Measurements from ENCODE around the gene EIF5B.

Gene EIF5B

DNA sequence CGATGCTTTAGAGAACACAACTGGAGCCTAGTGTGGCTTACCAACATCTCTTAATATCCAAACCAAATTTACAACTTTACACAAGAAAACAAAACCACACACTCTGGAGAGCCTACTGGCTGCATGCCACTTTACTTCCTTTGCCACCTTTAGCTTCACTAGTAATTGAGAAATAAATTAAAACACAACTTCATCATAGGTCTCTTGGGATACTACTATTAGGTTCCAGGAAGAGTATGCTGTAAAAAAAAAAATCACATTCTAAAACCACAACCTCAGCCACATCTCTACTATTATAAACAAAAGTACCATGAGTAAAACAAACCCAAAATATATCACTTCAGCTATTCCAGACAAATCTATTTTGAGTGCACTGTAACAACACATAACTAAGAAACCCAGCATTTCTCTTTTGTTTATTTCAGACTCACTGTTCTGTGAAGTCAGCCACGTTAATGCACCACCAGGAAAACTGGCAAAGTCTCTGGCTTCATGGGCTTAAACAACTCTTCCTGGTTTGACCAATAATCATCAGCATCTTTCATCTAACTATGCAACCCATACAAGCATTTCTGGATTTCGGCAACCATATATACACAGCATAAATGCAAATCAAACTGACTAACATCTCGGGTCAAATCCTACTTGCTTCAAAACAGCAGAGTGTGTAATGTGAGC lies 93.6 kb downstream of the EIF5B start:
- H2AFZ ChIP-seq (ENCODE audit: low read depth, low read length) = no peak overlapping the region
- no peak overlapping the region for H3K4me3 ChIP-seq (ENCODE audit: low read length)
- H3K4me1 ChIP-seq (ENCODE audit: insufficient read depth, low read length) = no peaks in the 10 kb centered on the region
- no peaks in the 10 kb centered on the region for H3K9me3 ChIP-seq (ENCODE audit: low read length)
- H3K36me3 ChIP-seq (ENCODE audit: insufficient read depth, low read length) = peaks cover 57% of the 10 kb centered on the region
- H3K27me3 ChIP-seq (ENCODE audit: insufficient read depth, low read length) = no peaks in the 10 kb centered on the region

- Histone ChIP-seq H3K4me3 (ENCODE audit: low read length) (no peak overlapping the region), H3K27me3 (ENCODE audit: insufficient read depth, low read length) (no peaks in the 10 kb centered on the region), H3K9me3 (ENCODE audit: low read length) (no peaks in the 10 kb centered on the region), H3K4me1 (ENCODE audit: insufficient read depth, low read length) (no peaks in the 10 kb centered on the region), H2AFZ (ENCODE audit: low read depth, low read length) (no peak overlapping the region), H3K36me3 (ENCODE audit: insufficient read depth, low read length) (peaks cover 62% of the 10 kb centered on the region)
Observed at GRCh38 chr2:99431587-99432275, 94.5 kb downstream of the EIF5B start.

GRCh38 chr2:99433340-99433739 lies 96.2 kb downstream of the EIF5B start:
- no peaks in the 10 kb centered on the region for H3K4me1 ChIP-seq (ENCODE audit: insufficient read depth, low read length)
- peaks cover 55% of the 10 kb centered on the region for H3K36me3 ChIP-seq (ENCODE audit: insufficient read depth, low read length)

DNA sequence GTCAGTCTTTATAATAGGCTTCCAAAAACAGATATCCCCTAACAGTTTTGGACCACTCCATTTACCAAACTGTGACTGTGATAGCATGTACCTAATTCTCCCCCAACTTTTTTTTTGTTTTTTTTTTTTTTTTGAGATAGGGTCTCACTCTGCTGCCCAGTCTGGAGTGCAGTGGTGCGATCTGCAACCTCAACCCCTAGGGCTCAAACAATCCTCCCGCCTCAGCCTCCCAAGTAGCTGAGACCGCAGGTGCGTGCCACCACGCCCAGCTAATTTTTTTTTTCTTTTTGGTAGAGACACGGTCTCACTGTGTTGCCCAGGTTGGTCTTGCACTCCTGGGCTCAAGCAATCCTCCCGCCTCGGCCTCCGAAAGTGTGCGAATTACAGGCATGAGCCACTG lies 99.7 kb downstream of the EIF5B start:
- Histone ChIP-seq H2AFZ (ENCODE audit: low read depth, low read length) (no peak overlapping the region), H3K4me3 (ENCODE audit: low read length) (no peak overlapping the region), H3K9me3 (ENCODE audit: low read length) (no peaks in the 10 kb centered on the region), H3K36me3 (ENCODE audit: insufficient read depth, low read length) (peaks cover 46% of the 10 kb centered on the region), H3K27me3 (ENCODE audit: insufficient read depth, low read length) (no peaks in the 10 kb centered on the region), H3K4me1 (ENCODE audit: insufficient read depth, low read length) (no peaks in the 10 kb centered on the region)

More at GRCh38 chr2:99433340-99433739, 96.2 kb downstream of the EIF5B start:
- Histone ChIP-seq H3K9me3 (ENCODE audit: low read length) (no peaks in the 10 kb centered on the region), H3K4me3 (ENCODE audit: low read length) (no peak overlapping the region), H2AFZ (ENCODE audit: low read depth, low read length) (no peak overlapping the region), H3K27me3 (ENCODE audit: insufficient read depth, low read length) (no peaks in the 10 kb centered on the region)

GRCh38 chr2:99439971-99440505 lies 102.8 kb downstream of the EIF5B start:
- no peak overlapping the region for H2AFZ ChIP-seq (ENCODE audit: low read depth, low read length)
- H3K4me3 ChIP-seq (ENCODE audit: low read length) = no peak overlapping the region
- H3K36me3 ChIP-seq (ENCODE audit: insufficient read depth, low read length) = peaks cover 38% of the 10 kb centered on the region
- H3K27me3 ChIP-seq (ENCODE audit: insufficient read depth, low read length) = no peaks in the 10 kb centered on the region
- no peaks in the 10 kb centered on the region for H3K9me3 ChIP-seq (ENCODE audit: low read length)
- H3K4me1 ChIP-seq (ENCODE audit: insufficient read depth, low read length) = no peaks in the 10 kb centered on the region

DNA sequence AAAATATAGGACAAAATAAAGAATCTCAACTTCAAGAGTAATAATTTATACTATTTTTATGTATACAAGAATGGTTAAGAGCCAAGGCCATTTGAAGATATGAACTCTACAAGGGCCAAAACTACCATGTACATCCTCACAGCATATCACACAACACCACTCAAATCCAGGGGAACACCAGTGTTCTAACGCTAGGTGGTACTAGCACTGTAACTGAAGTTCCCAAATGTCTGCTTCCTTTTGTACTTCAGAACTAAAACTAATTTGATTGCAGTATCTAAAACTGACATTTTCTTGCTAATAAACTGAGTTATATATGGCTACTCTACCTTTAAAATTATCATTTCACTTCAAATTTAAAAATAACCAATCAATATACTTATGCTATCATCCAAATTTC lies 105.6 kb downstream of the EIF5B start:
- no peaks in the 10 kb centered on the region for H3K9me3 ChIP-seq (ENCODE audit: low read length)
- H3K27me3 ChIP-seq (ENCODE audit: insufficient read depth, low read length) = no peaks in the 10 kb centered on the region
- no peak overlapping the region for H2AFZ ChIP-seq (ENCODE audit: low read depth, low read length)
- peaks cover 41% of the 10 kb centered on the region for H3K36me3 ChIP-seq (ENCODE audit: insufficient read depth, low read length)
- no peak overlapping the region for H3K4me3 ChIP-seq (ENCODE audit: low read length)
- no peaks in the 10 kb centered on the region for H3K4me1 ChIP-seq (ENCODE audit: insufficient read depth, low read length)

DNA sequence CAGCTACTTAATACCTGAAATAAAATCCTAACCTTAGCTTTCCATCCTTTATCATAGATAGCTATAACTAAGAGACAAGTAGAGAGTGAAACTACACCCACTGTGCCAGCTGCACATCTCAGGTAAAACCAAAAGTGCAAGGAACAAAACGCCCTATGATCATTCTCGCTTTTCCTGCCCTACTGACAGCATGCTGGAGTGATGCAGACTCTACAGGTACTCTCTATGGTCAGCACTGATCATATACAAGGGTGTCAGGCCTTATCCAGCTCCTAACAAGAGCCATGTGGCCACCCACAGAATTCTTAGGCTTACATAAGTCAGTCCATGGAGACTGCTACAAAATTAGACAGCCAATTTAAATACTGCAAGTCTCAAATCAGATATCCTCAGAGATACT lies 107.0 kb downstream of the EIF5B start:
- H2AFZ ChIP-seq (ENCODE audit: low read depth, low read length) = no peak overlapping the region
- no peak overlapping the region for H3K4me3 ChIP-seq (ENCODE audit: low read length)
- H3K27me3 ChIP-seq (ENCODE audit: insufficient read depth, low read length) = no peaks in the 10 kb centered on the region
- no peaks in the 10 kb centered on the region for H3K9me3 ChIP-seq (ENCODE audit: low read length)
- H3K36me3 ChIP-seq (ENCODE audit: insufficient read depth, low read length) = peaks cover 41% of the 10 kb centered on the region
- no peaks in the 10 kb centered on the region for H3K4me1 ChIP-seq (ENCODE audit: insufficient read depth, low read length)

DNA sequence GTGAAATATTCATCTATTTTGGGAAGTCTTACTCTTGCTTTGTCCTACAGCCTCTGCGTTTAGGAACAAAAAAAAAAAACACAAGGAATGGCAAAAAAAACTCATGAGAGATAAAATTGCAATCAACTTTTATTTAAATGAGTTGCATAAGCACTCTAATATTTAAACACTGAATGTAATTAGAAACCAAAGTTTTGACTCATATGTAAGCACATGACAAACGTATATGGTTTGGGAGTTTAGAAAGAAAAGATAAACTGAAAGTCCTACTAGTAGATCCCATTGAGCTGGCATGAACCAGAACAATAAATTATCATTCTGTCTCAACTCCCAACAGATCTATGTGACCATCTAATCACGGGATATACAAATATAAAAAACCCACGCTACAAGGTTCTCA lies 107.9 kb downstream of the EIF5B start:
- Histone ChIP-seq H3K9me3 (ENCODE audit: low read length) (no peaks in the 10 kb centered on the region), H3K4me3 (ENCODE audit: low read length) (no peak overlapping the region), H3K36me3 (ENCODE audit: insufficient read depth, low read length) (peaks cover 42% of the 10 kb centered on the region), H3K27me3 (ENCODE audit: insufficient read depth, low read length) (no peaks in the 10 kb centered on the region), H2AFZ (ENCODE audit: low read depth, low read length) (no peak overlapping the region), H3K4me1 (ENCODE audit: insufficient read depth, low read length) (no peaks in the 10 kb centered on the region)

- H3K9me3 ChIP-seq (ENCODE audit: low read length) = no peaks in the 10 kb centered on the region
- H2AFZ ChIP-seq (ENCODE audit: low read depth, low read length) = no peak overlapping the region
- H3K27me3 ChIP-seq (ENCODE audit: insufficient read depth, low read length) = no peaks in the 10 kb centered on the region
- H3K36me3 ChIP-seq (ENCODE audit: insufficient read depth, low read length) = peaks cover 48% of the 10 kb centered on the region
- H3K4me3 ChIP-seq (ENCODE audit: low read length) = no peak overlapping the region
- H3K4me1 ChIP-seq (ENCODE audit: insufficient read depth, low read length) = no peaks in the 10 kb centered on the region
Observed at GRCh38 chr2:99448556-99448955, 111.4 kb downstream of the EIF5B start.

DNA sequence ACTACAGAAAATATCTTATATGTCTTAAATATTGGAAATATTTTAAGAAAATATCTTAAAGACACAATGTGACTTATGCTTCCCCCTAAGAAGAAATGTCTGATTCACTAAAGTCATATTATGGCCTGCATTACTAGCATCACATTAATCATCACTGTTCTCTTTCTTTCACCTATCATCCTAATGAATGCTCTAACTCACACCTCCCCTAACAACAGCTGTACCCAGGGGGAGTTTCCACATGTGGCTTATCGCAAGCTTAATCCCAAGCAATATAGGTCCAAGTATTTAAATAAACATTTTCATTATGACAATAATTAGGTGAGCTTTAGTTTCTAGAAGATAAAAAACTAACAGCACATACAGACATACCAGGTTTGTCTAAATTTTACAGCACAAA lies 113.0 kb downstream of the EIF5B start:
- Histone ChIP-seq H3K9me3 (ENCODE audit: low read length) (no peaks in the 10 kb centered on the region), H3K4me1 (ENCODE audit: insufficient read depth, low read length) (no peaks in the 10 kb centered on the region), H2AFZ (ENCODE audit: low read depth, low read length) (no peak overlapping the region), H3K27me3 (ENCODE audit: insufficient read depth, low read length) (no peaks in the 10 kb centered on the region), H3K4me3 (ENCODE audit: low read length) (no peak overlapping the region), H3K36me3 (ENCODE audit: insufficient read depth, low read length) (peaks cover 56% of the 10 kb centered on the region)
